ENCODE results near the gene RNF141.

The RNF141 gene

GRCh38 chr11:10519630-10520029 is 21.4 kb downstream of the RNF141 start:
- no peak for DNase-seq

GRCh38 chr11:10518891-10519290 is 22.1 kb downstream of the RNF141 start:
- DNase-seq = no peak

- no peak for DNase-seq
These were observed 22.9 kb downstream of the RNF141 start for GRCh38 chr11:10518123-10518522.

- no peak for DNase-seq
These were observed 25.6 kb downstream of the RNF141 start for GRCh38 chr11:10515418-10515817.

GRCh38 chr11:10514709-10515108 is 26.3 kb downstream of the RNF141 start:
- no peak for DNase-seq

GRCh38 chr11:10514202-10514601 is 26.8 kb downstream of the RNF141 start:
- peak; percentile 42 to 58 for DNase-seq

GRCh38 chr11:10511181-10511621 is 29.8 kb downstream of the RNF141 start:
- DNase-seq = no peak

GRCh38 chr11:10506008-10506370 is 35.0 kb downstream of the RNF141 start:
- DNase-seq = no peak

- no peak for DNase-seq
These were observed 35.5 kb downstream of the RNF141 start for GRCh38 chr11:10505278-10506007.

GRCh38 chr11:10504490-10504889 is 36.5 kb downstream of the RNF141 start:
- DNase-seq = no peak

GRCh38 chr11:10503777-10504480 is 37.1 kb downstream of the RNF141 start:
- peak; percentile 27 to 40 for DNase-seq

- DNase-seq = peak; percentile 71 to 85
These were observed 37.8 kb downstream of the RNF141 start for GRCh38 chr11:10503221-10503620.

GRCh38 chr11:10502770-10503169 is 38.2 kb downstream of the RNF141 start:
- DNase-seq = peak; percentile 53 to 55

GRCh38 chr11:10502065-10502680 is 38.8 kb downstream of the RNF141 start:
- no peak for DNase-seq

- no peak for DNase-seq
These were observed 40.0 kb downstream of the RNF141 start for GRCh38 chr11:10500757-10501684.

- no peak for DNase-seq
These were observed 40.9 kb downstream of the RNF141 start for GRCh38 chr11:10499874-10500601.

GRCh38 chr11:10499452-10499851 is 41.5 kb downstream of the RNF141 start:
- no peak for DNase-seq

- no peak for DNase-seq
These were observed 42.3 kb downstream of the RNF141 start for GRCh38 chr11:10498426-10499250.

GRCh38 chr11:10498022-10498400 is 43.0 kb downstream of the RNF141 start:
- no peak for DNase-seq

GRCh38 chr11:10497371-10498021 is 43.5 kb downstream of the RNF141 start:
- DNase-seq = no peak

Data from AML-193 (cell line).